OCI-LY7 (cell line): ENCODE results near the gene MESP1.

ENCODE experiments used
- EZH2phosphoT487 ChIP-seq: fragments of 200-600 bp; sonication (generic); IDR thresholded peaks from 2 replicates; pipeline ENCODE4 v1.6.1; 2018; ENCODE audit warnings: low read depth, borderline replicate concordance, mild to moderate bottlenecking, mixed run types, antibody characterized with exemption, low read length, moderate library complexity, mixed read lengths
- TF ChIP-seq, protein P1 (sequence below): fragments of 200-600 bp; sonication (generic); conservative IDR thresholded peaks from 2 replicates; pipeline ENCODE4 v1.5.1; 2014; ENCODE audit warnings: mild to moderate bottlenecking, antibody characterized with exemption, low read length, moderate library complexity, mixed read lengths

DNA sequence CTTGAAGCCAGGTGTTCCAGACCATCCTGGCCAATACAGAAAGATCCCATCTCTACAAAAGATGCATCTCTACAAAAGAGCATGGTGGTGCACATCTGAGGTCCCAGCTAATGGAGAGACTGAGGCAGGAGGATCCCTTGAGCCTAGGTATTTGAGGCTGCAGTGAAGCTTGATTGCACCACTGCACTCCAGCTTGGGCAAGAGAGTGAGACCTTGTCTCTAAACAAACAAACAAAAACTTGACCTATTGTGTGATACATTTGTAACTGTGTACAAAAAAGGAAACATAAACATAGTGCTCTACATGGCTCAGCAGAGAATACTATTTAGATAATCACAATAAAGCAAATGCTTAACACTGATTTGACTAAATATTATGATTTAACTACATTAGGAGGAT is 44.9 kb upstream of the MESP1 start:
- TF ChIP-seq, protein P1, sequence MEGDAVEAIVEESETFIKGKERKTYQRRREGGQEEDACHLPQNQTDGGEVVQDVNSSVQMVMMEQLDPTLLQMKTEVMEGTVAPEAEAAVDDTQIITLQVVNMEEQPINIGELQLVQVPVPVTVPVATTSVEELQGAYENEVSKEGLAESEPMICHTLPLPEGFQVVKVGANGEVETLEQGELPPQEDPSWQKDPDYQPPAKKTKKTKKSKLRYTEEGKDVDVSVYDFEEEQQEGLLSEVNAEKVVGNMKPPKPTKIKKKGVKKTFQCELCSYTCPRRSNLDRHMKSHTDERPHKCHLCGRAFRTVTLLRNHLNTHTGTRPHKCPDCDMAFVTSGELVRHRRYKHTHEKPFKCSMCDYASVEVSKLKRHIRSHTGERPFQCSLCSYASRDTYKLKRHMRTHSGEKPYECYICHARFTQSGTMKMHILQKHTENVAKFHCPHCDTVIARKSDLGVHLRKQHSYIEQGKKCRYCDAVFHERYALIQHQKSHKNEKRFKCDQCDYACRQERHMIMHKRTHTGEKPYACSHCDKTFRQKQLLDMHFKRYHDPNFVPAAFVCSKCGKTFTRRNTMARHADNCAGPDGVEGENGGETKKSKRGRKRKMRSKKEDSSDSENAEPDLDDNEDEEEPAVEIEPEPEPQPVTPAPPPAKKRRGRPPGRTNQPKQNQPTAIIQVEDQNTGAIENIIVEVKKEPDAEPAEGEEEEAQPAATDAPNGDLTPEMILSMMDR: no peak
- no peak for TF ChIP-seq EZH2phosphoT487
